Esophagus squamous epithelium (tissue), 5 donors: ENCODE measurements around the gene CLIC4. TPM values are rescaled to one million over a fixed set of nuclear protein-coding genes. Genes with fewer than 3 reads are reported as not detected.

ENCODE experiments used
- DNase-seq: peaks from one replicate; lab custom pipeline; 2025; lab: John Stamatoyannopoulos, UW
- H3K27ac ChIP-seq, 4 donors: fragments of 200-600 bp; sonication (generic); one replicate each; pipeline ENCODE4 v1.5.1; 2016 to 2019; ENCODE audit warnings: mild to moderate bottlenecking in 1 of 4
- H3K27me3 ChIP-seq, 4 donors: fragments of 200-600 bp; sonication (generic); 1 replicate in 3 of 4; 2 replicates in 1 of 4; pipeline versions ENCODE4 v1.5.1 to v1.6.0; 2017 to 2021; ENCODE audit warnings: antibody characterized with exemption in 1 of 4
- H3K36me3 ChIP-seq, 3 donors: fragments of 200-600 bp; sonication (generic); one replicate each; pipeline ENCODE4 v1.5.1; 2016 to 2019
- H3K4me1 ChIP-seq, 3 donors: fragments of 200-600 bp; sonication (generic); one replicate each; pipeline ENCODE4 v1.5.1; 2017 to 2019
- H3K4me3 ChIP-seq, 4 donors: fragments of 200-600 bp; sonication (generic); 1 replicate in 3 of 4; 2 replicates in 1 of 4; pipeline ENCODE4 v1.5.1; 2016 to 2019; ENCODE audit warnings: mild to moderate bottlenecking in 2 of 4, moderate library complexity in 1 of 4
- H3K9me3 ChIP-seq, 3 donors: fragments of 200-600 bp; sonication (generic); one replicate each; pipeline ENCODE4 v1.5.1; 2016 to 2019
- CTCF ChIP-seq, 6 experiments: fragments of 450-650 bp in 4 of 6; fragments of 200-600 bp in 2 of 6; sonication (generic) in 2 of 6; IDR thresholded peaks; one replicate each; pipeline ENCODE4 v1.5.1; 2016 to 2019; ENCODE audit warnings: antibody characterized with exemption in 6 of 6, mild to moderate bottlenecking in 4 of 6, moderate library complexity in 4 of 6
- POLR2A ChIP-seq, 4 donors: fragments of 450-650 bp; IDR thresholded peaks; one replicate each; pipeline ENCODE4 v1.6.1; 2017; ENCODE audit warnings: antibody characterized with exemption in 4 of 4, mild to moderate bottlenecking in 4 of 4, moderate library complexity in 3 of 4
- WGBS, 2 donors: methylation state at CpG; one replicate each; pipeline ENCODE4 v1.1.5; 2018; 5-methylcytosine and 5-hydroxymethylcytosine counted together
- intact Hi-C: fragments of 100-400 bp; cut with DNase I; formaldehyde crosslinking; loops from one replicate; pipeline ENCODE4 v1.15.0; 2022
- total RNA-seq, 4 donors: library from RNA; depleted of rRNA; stranded (reverse); fragments of >200 nt; gene quantifications; one replicate each; pipeline ENCODE4 v1.1.0, GENCODE V29; 2016
- donor health status: DM: yes; HTN: yes; CAD: no.

CLIC4 gene
- total RNA-seq, 4 donors from 2014 or later = 22.3 to 204 (median 69.0) TPM

GRCh38 chr1:24743404-24744211 lies 1.6 kb upstream of the CLIC4 start:
- TF ChIP-seq POLR2A (IDR thresholded peaks at IDR 0.05) (no peak), CTCF (IDR thresholded peaks at IDR 0.05) (no peak)
- Histone ChIP-seq H3K9me3 (no peaks in the 10 kb centered on the region), H3K36me3 (no peaks in the 10 kb centered on the region), H3K4me1 (peaks cover 9 to 52% (median 16%) of the 10 kb centered on the region in 3 donors), H3K27ac (peak overlapping the region in 3 of 4 donors; percentile 75 to 98 (median 95)), H3K4me3 (peak overlapping the region in 1 of 4 donors; percentile 18), H3K27me3 (no peaks in the 10 kb centered on the region)
- DNase-seq = no peak
- intact Hi-C loops = no loop called here
- 51% methylated on average over 8 to 10 of the region's 10 CpGs for WGBS, 2 donors

DNA sequence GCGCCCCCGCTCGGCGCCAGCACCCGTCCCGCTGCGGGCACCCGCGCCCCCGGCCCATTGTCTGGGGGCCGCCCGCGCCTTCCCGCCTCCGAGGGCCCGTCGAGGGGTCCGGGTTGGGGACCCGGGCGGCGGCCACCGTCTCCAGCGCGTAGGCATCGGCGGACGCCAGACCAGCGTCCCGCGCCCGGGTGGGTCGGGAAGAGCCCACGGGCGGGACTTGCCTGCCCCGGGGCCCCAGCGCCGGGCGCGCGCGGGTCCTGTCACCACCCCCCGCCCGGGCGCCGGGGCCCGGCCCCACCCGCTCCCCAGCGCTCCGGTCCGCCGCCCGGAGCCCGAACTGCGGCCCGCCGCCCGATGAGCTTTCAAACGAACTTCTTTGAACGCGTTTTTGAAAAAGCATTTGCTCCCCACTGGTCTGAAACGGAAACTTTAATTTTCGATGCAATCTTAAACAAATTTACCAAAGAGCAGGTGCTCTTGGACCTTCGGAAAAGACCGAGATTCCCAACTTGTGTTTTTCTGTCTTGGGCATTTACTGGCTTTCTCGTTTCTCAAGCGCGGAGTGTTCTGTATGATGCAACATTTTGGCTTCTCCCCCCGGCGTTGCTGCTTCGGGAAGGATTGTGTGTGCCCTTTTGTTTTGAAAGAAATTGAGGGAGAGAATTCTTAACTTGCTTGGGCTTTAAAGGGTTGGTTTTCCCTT lies 615 bp downstream of the CLIC4 start:
- Histone ChIP-seq H3K9me3 (no peaks in the 10 kb centered on the region), H3K27me3 (no peaks in the 10 kb centered on the region), H3K36me3 (no peaks in the 10 kb centered on the region), H3K4me1 (peaks cover 9 to 67% (median 20%) of the 10 kb centered on the region in 3 donors), H3K27ac (peak overlapping the region; percentile 95 to 98 (median 97)), H3K4me3 (peak overlapping the region; percentile 81 to 99 (median 90))
- TF ChIP-seq POLR2A (IDR thresholded peaks at IDR 0.05) (no peak), CTCF (IDR thresholded peaks at IDR 0.05) (no peak)
- DNase-seq = no peak
- 1 to 5% methylated on average over 9 to 10 of the region's 70 CpGs for WGBS, 2 donors
- intact Hi-C loops = no loop called here

GRCh38 chr1:24748191-24749121 lies 3.2 kb downstream of the CLIC4 start:
- Histone ChIP-seq H3K27me3 (no peaks in the 10 kb centered on the region), H3K4me3 (peak overlapping the region in 3 of 4 donors; percentile 84 to 99 (median 96)), H3K36me3 (no peaks in the 10 kb centered on the region), H3K27ac (peak overlapping the region in 3 of 4 donors; percentile 50 to 98 (median 95)), H3K4me1 (peaks cover 9 to 76% (median 22%) of the 10 kb centered on the region in 3 donors), H3K9me3 (no peaks in the 10 kb centered on the region)
- WGBS, 2 donors = 67 to 69% methylated on average over 8 to 12 of the region's 14 CpGs
- intact Hi-C loops = no loop called here
- no peak for TF ChIP-seq POLR2A (IDR thresholded peaks at IDR 0.05)
- no peak for TF ChIP-seq CTCF (IDR thresholded peaks at IDR 0.05)
- DNase-seq = no peak

- WGBS, 2 donors = 91 to 93% methylated on average over 1 of the region's 1 CpG
- TF ChIP-seq POLR2A (IDR thresholded peaks at IDR 0.05) (no peak), CTCF (IDR thresholded peaks at IDR 0.05) (no peak)
- Histone ChIP-seq H3K27me3 (no peaks in the 10 kb centered on the region), H3K4me3 (peak overlapping the region in 2 of 4 donors; percentile 96 to 99), H3K36me3 (no peaks in the 10 kb centered on the region), H3K9me3 (no peaks in the 10 kb centered on the region), H3K4me1 (peaks cover 1 to 76% (median 14%) of the 10 kb centered on the region in 3 donors), H3K27ac (peak overlapping the region in 3 of 4 donors; percentile 1 to 98 (median 95))
- intact Hi-C loops = no loop called here
- DNase-seq = no peak
Observed at GRCh38 chr1:24749252-24749651, 4.0 kb downstream of the CLIC4 start.
